DOHH2 (cell line): Measurements from ENCODE around the gene SEC14L2.

ENCODE experiments used
- CTCF ChIP-seq: fragments of 200-600 bp; sonication (generic); IDR thresholded peaks from one replicate; pipeline ENCODE4 v1.5.1; 2014; ENCODE audit warnings: antibody characterized with exemption, mild to moderate bottlenecking, low read depth, low read length; ENCODE audit not compliant: poor library complexity, severe bottlenecking
- EZH2phosphoT487 ChIP-seq: fragments of 200-600 bp; sonication (generic); IDR thresholded peaks from 2 replicates; pipeline ENCODE4 v1.6.1; 2017; ENCODE audit warnings: borderline replicate concordance, mild to moderate bottlenecking, antibody characterized with exemption, low read length, moderate library complexity, mixed read lengths

DNA sequence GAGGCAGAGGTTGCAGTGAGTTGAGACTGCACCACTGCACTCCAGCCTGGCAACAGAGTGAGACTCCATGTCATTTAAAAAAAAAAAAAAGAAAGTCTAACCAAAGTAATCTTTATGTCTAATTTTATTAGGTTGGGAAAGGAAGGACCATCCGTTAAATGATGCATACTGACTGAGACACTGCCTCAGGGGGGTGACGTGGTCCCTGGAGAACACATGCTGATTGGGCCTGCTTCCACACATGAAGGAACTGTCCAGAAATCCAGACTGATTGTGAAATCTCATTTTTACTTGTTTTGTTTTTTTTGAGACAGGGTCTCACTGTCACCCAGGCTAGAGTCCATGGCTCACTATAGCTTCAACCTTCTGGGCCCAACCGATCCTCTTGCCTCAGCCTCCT is 45.6 kb upstream of the SEC14L2 start:
- no peak for TF ChIP-seq CTCF
- no peak for TF ChIP-seq EZH2phosphoT487
